ENCODE measurements around the gene TMCC1.
"Not testable (repeated sequence)": the region's sequence is repeated elsewhere in the genome, so short reads cannot be mapped to it uniquely, and the experiment has no call there.

The TMCC1 gene

GRCh38 chr3:129783470-129783869, 110.0 kb downstream of the TMCC1 start:
- no peak for DNase-seq (ENCODE audit: low spot score in 2 of 2)
- ATAC-seq = no peak
- no peaks in the 10 kb centered on the region for H3K9me3 Mint-ChIP-seq
- H3K27ac Mint-ChIP-seq = no peak overlapping the region
- no peak overlapping the region for H3K4me3 Mint-ChIP-seq
- no peaks in the 10 kb centered on the region for H3K36me3 Mint-ChIP-seq
- no peaks in the 10 kb centered on the region for H3K4me1 Mint-ChIP-seq

- H3K36me3 Mint-ChIP-seq = no peaks in the 10 kb centered on the region
- H3K4me1 Mint-ChIP-seq = no peaks in the 10 kb centered on the region
Measured at GRCh38 chr3:129778871-129779270, 114.6 kb downstream of the TMCC1 start.

GRCh38 chr3:129777806-129778205, 115.7 kb downstream of the TMCC1 start:
- no peaks in the 10 kb centered on the region for H3K36me3 Mint-ChIP-seq
- no peak for DNase-seq (ENCODE audit: low spot score in 2 of 2)
- H3K4me3 Mint-ChIP-seq = no peak overlapping the region
- H3K9me3 Mint-ChIP-seq = no peaks in the 10 kb centered on the region
- H3K27ac Mint-ChIP-seq = no peak overlapping the region
- no peak for ATAC-seq
- H3K4me1 Mint-ChIP-seq = no peaks in the 10 kb centered on the region

More at GRCh38 chr3:129778871-129779270, 114.6 kb downstream of the TMCC1 start:
- Mint-ChIP-seq H3K27ac (no peak overlapping the region), H3K4me3 (no peak overlapping the region), H3K9me3 (no peaks in the 10 kb centered on the region)
- no peak for DNase-seq (ENCODE audit: low spot score in 2 of 2)
- ATAC-seq = no peak

- Mint-ChIP-seq H3K4me1 (no peaks in the 10 kb centered on the region), H3K9me3 (no peaks in the 10 kb centered on the region), H3K4me3 (no peak overlapping the region), H3K36me3 (no peaks in the 10 kb centered on the region), H3K27ac (no peak overlapping the region)
- ATAC-seq (no peak), DNase-seq (ENCODE audit: low spot score in 2 of 2) (no peak)
Measured at GRCh38 chr3:129775870-129776269, 117.6 kb downstream of the TMCC1 start.

GRCh38 chr3:129773691-129774663, 119.5 kb downstream of the TMCC1 start:
- no peak overlapping the region for H3K4me3 Mint-ChIP-seq
- ATAC-seq (no peak), DNase-seq (ENCODE audit: low spot score in 2 of 2) (no peak)
- H3K36me3 Mint-ChIP-seq = no peaks in the 10 kb centered on the region
- H3K4me1 Mint-ChIP-seq = no peaks in the 10 kb centered on the region
- H3K9me3 Mint-ChIP-seq = no peaks in the 10 kb centered on the region
- no peak overlapping the region for H3K27ac Mint-ChIP-seq

GRCh38 chr3:129770604-129771003, 122.9 kb downstream of the TMCC1 start:
- Mint-ChIP-seq H3K9me3 (no peaks in the 10 kb centered on the region), H3K4me1 (no peaks in the 10 kb centered on the region), H3K27ac (no peak overlapping the region), H3K4me3 (no peak overlapping the region), H3K36me3 (no peaks in the 10 kb centered on the region)
- no peak for DNase-seq (ENCODE audit: low spot score in 2 of 2)
- ATAC-seq = no peak

- H3K4me1 Mint-ChIP-seq = no peaks in the 10 kb centered on the region
- no peak overlapping the region for H3K4me3 Mint-ChIP-seq
- no peaks in the 10 kb centered on the region for H3K9me3 Mint-ChIP-seq
- DNase-seq (ENCODE audit: low spot score in 2 of 2) (no peak), ATAC-seq (no peak)
- H3K27ac Mint-ChIP-seq = no peak overlapping the region
- no peaks in the 10 kb centered on the region for H3K36me3 Mint-ChIP-seq
Measured at GRCh38 chr3:129769616-129770015, 123.9 kb downstream of the TMCC1 start.

- Mint-ChIP-seq H3K9me3 (no peaks in the 10 kb centered on the region), H3K4me1 (no peaks in the 10 kb centered on the region), H3K27ac (peak overlapping the region; percentile 50), H3K36me3 (no peaks in the 10 kb centered on the region), H3K4me3 (no peak overlapping the region)
- DNase-seq (ENCODE audit: low spot score in 2 of 2) = no peak
- no peak for ATAC-seq
Measured at GRCh38 chr3:129768728-129769127, 124.8 kb downstream of the TMCC1 start.

- no peaks in the 10 kb centered on the region for H3K36me3 Mint-ChIP-seq
- no peak overlapping the region for H3K27ac Mint-ChIP-seq
- H3K9me3 Mint-ChIP-seq = no peaks in the 10 kb centered on the region
Measured at GRCh38 chr3:129766135-129766534, 127.4 kb downstream of the TMCC1 start.

GRCh38 chr3:129764090-129764489, 129.4 kb downstream of the TMCC1 start:
- no peak overlapping the region for H3K27ac Mint-ChIP-seq
- H3K4me1 Mint-ChIP-seq = peaks cover 2% of the 10 kb centered on the region
- no peak for DNase-seq (ENCODE audit: low spot score in 2 of 2)
- no peaks in the 10 kb centered on the region for H3K9me3 Mint-ChIP-seq
- ATAC-seq = no peak
- H3K36me3 Mint-ChIP-seq = no peaks in the 10 kb centered on the region
- no peak overlapping the region for H3K4me3 Mint-ChIP-seq

More at GRCh38 chr3:129766135-129766534, 127.4 kb downstream of the TMCC1 start:
- DNase-seq (ENCODE audit: low spot score in 2 of 2) = no peak
- Mint-ChIP-seq H3K4me1 (no peaks in the 10 kb centered on the region), H3K4me3 (no peak overlapping the region)
- no peak for ATAC-seq

GRCh38 chr3:129758785-129759320, 134.7 kb downstream of the TMCC1 start:
- Mint-ChIP-seq H3K27ac (no peak overlapping the region), H3K9me3 (no peaks in the 10 kb centered on the region)
- DNase-seq (ENCODE audit: low spot score in 2 of 2) = no peak

GRCh38 chr3:129758306-129758705, 135.2 kb downstream of the TMCC1 start:
- Mint-ChIP-seq H3K36me3 (no peaks in the 10 kb centered on the region), H3K9me3 (no peaks in the 10 kb centered on the region), H3K4me3 (no peak overlapping the region), H3K4me1 (peaks cover 19% of the 10 kb centered on the region), H3K27ac (no peak overlapping the region)
- DNase-seq (ENCODE audit: low spot score in 2 of 2) (no peak), ATAC-seq (no peak)

More at GRCh38 chr3:129758785-129759320, 134.7 kb downstream of the TMCC1 start:
- peaks cover 19% of the 10 kb centered on the region for H3K4me1 Mint-ChIP-seq
- no peak overlapping the region for H3K4me3 Mint-ChIP-seq
- no peaks in the 10 kb centered on the region for H3K36me3 Mint-ChIP-seq
- ATAC-seq = no peak

GRCh38 chr3:129756871-129757270, 136.6 kb downstream of the TMCC1 start:
- H3K27ac Mint-ChIP-seq = no peak overlapping the region

GRCh38 chr3:129751105-129751504, 142.4 kb downstream of the TMCC1 start:
- H3K4me1 Mint-ChIP-seq = peaks cover 12% of the 10 kb centered on the region
- not testable (repeated sequence) for H3K27ac Mint-ChIP-seq; H3K36me3 Mint-ChIP-seq; DNase-seq (ENCODE audit: low spot score in 2 of 2); ATAC-seq; H3K4me3 Mint-ChIP-seq; H3K9me3 Mint-ChIP-seq

More at GRCh38 chr3:129756871-129757270, 136.6 kb downstream of the TMCC1 start:
- no peak overlapping the region for H3K4me3 Mint-ChIP-seq
- H3K9me3 Mint-ChIP-seq = peaks cover 7% of the 10 kb centered on the region
- DNase-seq (ENCODE audit: low spot score in 2 of 2) (no peak), ATAC-seq (no peak)
- peaks cover 19% of the 10 kb centered on the region for H3K4me1 Mint-ChIP-seq
- H3K36me3 Mint-ChIP-seq = no peaks in the 10 kb centered on the region

- H3K27ac Mint-ChIP-seq = no peak overlapping the region
- no peak for DNase-seq (ENCODE audit: low spot score in 2 of 2)
- H3K4me3 Mint-ChIP-seq = no peak overlapping the region
- H3K36me3 Mint-ChIP-seq = no peaks in the 10 kb centered on the region
- ATAC-seq = peak; percentile 84
- peaks cover 12% of the 10 kb centered on the region for H3K4me1 Mint-ChIP-seq
- H3K9me3 Mint-ChIP-seq = peaks cover 7% of the 10 kb centered on the region
Measured at GRCh38 chr3:129749692-129750091, 143.8 kb downstream of the TMCC1 start.

- H3K4me3 Mint-ChIP-seq = no peak overlapping the region
- H3K9me3 Mint-ChIP-seq = peaks cover 5% of the 10 kb centered on the region
- H3K36me3 Mint-ChIP-seq = no peaks in the 10 kb centered on the region
- H3K4me1 Mint-ChIP-seq = peaks cover 13% of the 10 kb centered on the region
- DNase-seq (ENCODE audit: low spot score in 2 of 2) = no peak
- ATAC-seq = peak; percentile 80
- H3K27ac Mint-ChIP-seq = peak overlapping the region; percentile 16
Measured at GRCh38 chr3:129747992-129748391, 145.5 kb downstream of the TMCC1 start.

Measured in stimulated activated effector memory CD8-positive, alpha-beta T cell treated with anti-CD3 and anti-CD28 coated beads, Interleukin-12 subunit alpha, Interleukin-12 subunit beta, amount 100 ng/mL, for 72 hours (primary cell).